Fibroblast of villous mesenchyme (primary cell): Measurements from ENCODE around the gene PIP4K2A. TPM values are rescaled to one million over a fixed set of nuclear protein-coding genes. Genes with fewer than 3 reads are reported as not detected.

ENCODE experiments used
- DNase-seq: peaks from one replicate; pipeline ENCODE4 v3.0.0-alpha.2; 2010; ENCODE audit warnings: low read depth
- H3K4me3 ChIP-seq: 2 replicates; pipeline ENCODE4 v1.5.1; 2011; ENCODE audit warnings: low read depth, mild to moderate bottlenecking, low read length
- CTCF ChIP-seq: IDR thresholded peaks from 2 replicates; pipeline ENCODE4 v1.5.1; 2012; ENCODE audit warnings: low read depth, mild to moderate bottlenecking, low read length; ENCODE audit not compliant: insufficient read depth
- total RNA-seq: library from RNA; depleted of rRNA; stranded (reverse); fragments of >200 nt; gene quantifications from 2 replicates; pipeline ENCODE4 v1.2.3, GENCODE V29; 2012

PIP4K2A gene
- 35.8 and 66.7 TPM in 2 replicates for total RNA-seq

DNA sequence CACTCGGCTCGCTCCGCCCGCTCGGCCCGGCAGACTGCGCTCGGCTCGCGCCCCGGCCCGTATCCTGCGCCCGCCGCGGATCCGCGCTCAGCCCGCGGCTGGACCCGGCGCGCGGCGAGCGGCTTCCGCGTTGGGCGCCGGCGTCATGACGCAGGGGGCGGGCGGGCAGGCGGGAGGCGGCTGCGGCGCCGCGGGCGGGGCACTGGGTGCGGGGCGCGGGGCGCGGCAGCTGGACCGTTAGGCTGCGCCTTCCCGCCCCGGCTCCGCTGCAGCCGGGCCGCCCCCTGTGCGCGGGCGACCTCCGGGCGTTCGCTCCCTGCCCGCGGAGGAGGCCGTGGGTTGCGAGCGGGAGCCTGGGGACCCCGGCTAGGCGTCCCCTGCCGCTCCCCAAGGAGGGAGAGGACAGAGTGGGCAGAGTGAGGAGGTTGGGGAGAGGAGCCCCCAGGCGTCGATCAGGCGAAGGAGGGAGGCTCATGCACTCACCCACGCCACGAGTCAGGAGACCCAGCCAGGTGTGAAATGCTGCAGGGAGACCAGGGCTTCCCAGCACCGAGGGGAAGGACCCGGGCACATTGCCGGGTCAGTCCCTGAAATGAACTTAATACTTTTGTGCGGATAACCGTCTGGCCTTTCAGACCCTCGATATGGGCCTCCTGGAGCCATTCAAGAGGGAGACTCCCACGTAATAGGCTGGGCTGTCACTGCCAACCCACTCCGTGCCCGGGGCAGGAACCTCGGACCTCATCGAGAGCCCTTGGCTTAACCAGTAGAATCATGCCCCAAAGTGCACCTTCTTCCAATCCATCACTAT lies at the start of gene PIP4K2A:
TSS of gene PIP4K2A (minus strand) at position 100 of the 811 bp plus-strand sequence. CDS start 252 bp downstream, outside the sequence.
- peak within 1 kb of the TSS; percentile 69 for H3K4me3 ChIP-seq
- no peak for TF ChIP-seq CTCF
- peak; percentile 77 for DNase-seq

DNA sequence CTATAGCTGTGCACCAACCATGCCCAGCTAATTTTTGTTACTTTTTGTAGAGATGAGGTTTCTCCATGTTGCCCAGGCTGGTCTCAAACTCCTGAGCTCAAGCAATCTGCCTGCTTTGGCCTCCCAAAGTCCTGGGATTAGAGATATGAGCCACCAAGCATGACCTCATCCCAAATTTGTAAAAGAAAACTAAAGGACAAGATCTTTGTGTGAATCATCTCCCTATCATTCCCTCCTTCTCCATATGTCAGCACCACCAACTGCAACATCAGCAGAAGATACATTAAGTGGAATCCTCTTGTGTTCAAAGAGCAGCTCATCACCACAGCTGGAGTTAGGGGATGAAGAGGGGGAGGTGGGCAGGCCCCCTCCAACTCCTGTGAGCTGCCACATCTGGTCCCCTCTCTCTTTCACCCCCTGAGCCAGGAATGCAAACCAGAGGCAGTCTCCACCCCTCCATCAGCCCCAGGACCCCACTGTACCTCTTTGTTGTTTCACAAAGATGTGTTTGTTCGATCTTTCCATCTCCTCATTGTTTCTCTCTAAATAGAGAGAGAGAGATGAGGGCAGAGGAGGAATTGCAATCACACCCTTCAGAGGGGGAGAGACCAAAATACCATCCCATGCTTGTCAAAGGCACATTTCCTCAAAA lies 47.3 kb upstream of the PIP4K2A start:
- TF ChIP-seq CTCF = no peak
- DNase-seq = no peak
- no peak overlapping the region for H3K4me3 ChIP-seq

GRCh38 chr10:22760025-22760424 lies 45.6 kb upstream of the PIP4K2A start:
- no peak overlapping the region for H3K4me3 ChIP-seq
- DNase-seq = no peak
- TF ChIP-seq CTCF = no peak

DNA sequence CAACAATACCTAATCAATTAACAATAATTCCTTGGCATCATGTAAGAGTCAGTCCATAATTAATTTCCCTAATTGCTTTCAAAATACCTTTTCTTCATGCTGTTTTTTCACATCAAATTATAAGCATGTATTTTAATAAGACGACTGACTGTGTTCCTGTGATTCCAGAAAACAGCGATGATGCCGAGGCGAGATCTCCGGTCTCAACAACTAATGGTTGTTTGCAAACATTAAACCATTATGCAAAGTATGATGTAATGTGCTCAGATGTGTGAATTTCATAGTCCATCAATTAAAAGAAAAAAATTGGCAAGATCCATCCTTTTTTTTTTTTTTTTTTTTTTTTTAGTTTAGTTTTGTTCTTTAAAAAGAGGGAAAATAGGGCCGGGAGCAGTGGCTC lies 44.5 kb upstream of the PIP4K2A start:
- TF ChIP-seq CTCF = no peak
- no peak for DNase-seq
- no peak overlapping the region for H3K4me3 ChIP-seq

- H3K4me3 ChIP-seq = no peak overlapping the region
Observed at GRCh38 chr10:22754296-22754695, 39.9 kb upstream of the PIP4K2A start.

DNA sequence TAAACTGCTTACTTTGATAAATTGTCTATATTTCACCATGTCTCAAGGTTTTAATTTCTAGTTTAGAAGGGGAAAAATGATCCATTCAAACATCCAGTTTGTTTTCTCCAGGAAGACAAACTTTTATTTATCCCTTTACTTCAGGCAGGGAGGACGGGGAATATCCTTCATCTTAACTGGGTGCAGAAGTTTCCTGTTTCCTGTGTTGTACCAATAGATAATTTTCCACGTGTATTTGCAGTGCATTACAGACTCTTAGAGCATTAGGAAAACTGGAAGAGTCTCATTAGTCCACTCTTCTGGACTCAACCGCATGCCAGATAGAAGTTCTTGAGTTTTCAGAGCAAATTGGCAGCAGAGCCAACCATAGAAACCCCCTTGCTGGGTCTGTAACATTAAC lies 39.4 kb upstream of the PIP4K2A start:
- TF ChIP-seq CTCF = no peak
- no peak overlapping the region for H3K4me3 ChIP-seq
- DNase-seq = no peak

More at GRCh38 chr10:22754296-22754695, 39.9 kb upstream of the PIP4K2A start:
- no peak for DNase-seq
- no peak for TF ChIP-seq CTCF
